H1 (cell line): Measurements from ENCODE around the gene AGBL4.

Experiments used
- ASH2L ChIP-seq: fragments of 200-600, 300-600 bp; sonication (generic); IDR thresholded peaks from one replicate; pipeline ENCODE4 v1.7.1; 2017; ENCODE audit warnings: low read length
- CTCF ChIP-seq, 3 experiments: IDR thresholded peaks; 1 replicate in 2 of 3; 2 replicates in 1 of 3; pipeline versions ENCODE4 v1.5.1 to v1.6.1; 2011; ENCODE audit warnings: low read length in 3 of 3, mild to moderate bottlenecking in 3 of 3, inconsistent platforms in 2 of 3, low read depth in 1 of 3, moderate library complexity in 1 of 3; ENCODE audit not compliant: insufficient read depth in 1 of 3; ENCODE audit errors: control extremely low read depth in 1 of 3
- EGR1 ChIP-seq: IDR thresholded peaks from 2 replicates; pipeline ENCODE4 v1.6.1; 2011; ENCODE audit warnings: low read depth, low read length, borderline replicate concordance
- EP300 ChIP-seq, 2 experiments: IDR thresholded peaks; 1 replicate in 1 of 2; 2 replicates in 1 of 2; pipeline ENCODE4 v1.6.1; 2011 to 2012; ENCODE audit warnings: low read depth in 2 of 2, low read length in 2 of 2, mild to moderate bottlenecking in 2 of 2, borderline replicate concordance in 1 of 2, inconsistent platforms in 1 of 2, moderate library complexity in 1 of 2
- EZH2 ChIP-seq: fragments of 200-600 bp; sonication (generic); IDR thresholded peaks from 2 replicates; pipeline ENCODE4 v1.7.1; 2012; ENCODE audit warnings: low read depth, mild to moderate bottlenecking, moderate library complexity, low read length, inconsistent platforms; ENCODE audit not compliant: severe bottlenecking
- NANOG ChIP-seq: IDR thresholded peaks from 2 replicates; pipeline ENCODE4 v1.6.1; 2011; ENCODE audit warnings: low read length, low read depth, mild to moderate bottlenecking, inconsistent platforms; ENCODE audit not compliant: insufficient read depth, poor library complexity, severe bottlenecking
- POLR2A ChIP-seq, 2 experiments: IDR thresholded peaks; 1 replicate in 1 of 2; 2 replicates in 1 of 2; pipeline ENCODE4 v1.6.1; 2011; ENCODE audit warnings: low read depth in 2 of 2, low read length in 2 of 2, mild to moderate bottlenecking in 2 of 2; ENCODE audit errors: control extremely low read depth in 1 of 2
- RFX5 ChIP-seq: IDR thresholded peaks from 2 replicates; pipeline ENCODE4 v1.6.1; 2011; ENCODE audit warnings: low read depth, low read length, improper control_type of control experiment, borderline replicate concordance
- SP4 ChIP-seq: IDR thresholded peaks from 2 replicates; pipeline ENCODE4 v1.6.1; 2012; ENCODE audit warnings: low read length, inconsistent platforms

GRCh38 chr1:49016030-49016977 is 1007.5 kb downstream of the AGBL4 start:
- TF ChIP-seq NANOG (no peak), SP4 (no peak), CTCF (IDR thresholded peaks at IDR 0.05; ENCODE audit: control extremely low read depth in 1 of 3, insufficient read depth in 1 of 3, low read depth in 1 of 3, low read length in 3 of 3) (no peak), EP300 (IDR thresholded peaks at IDR 0.05; ENCODE audit: borderline replicate concordance in 1 of 2, low read depth in 2 of 2, low read length in 2 of 2) (no peak), EZH2 (no peak), ASH2L (no peak), EGR1 (no peak), RFX5 (no peak), POLR2A (IDR thresholded peaks at IDR 0.05; ENCODE audit: control extremely low read depth in 1 of 2, low read depth in 2 of 2, low read length in 2 of 2) (no peak)
